Kidney capillary endothelial cell (primary cell): ENCODE measurements around the gene TCOF1.

ENCODE experiments used
- DNase-seq: peaks from one replicate; pipeline ENCODE4 v3.0.0-alpha.2; 2018; ENCODE audit warnings: low spot score

Gene TCOF1

DNA sequence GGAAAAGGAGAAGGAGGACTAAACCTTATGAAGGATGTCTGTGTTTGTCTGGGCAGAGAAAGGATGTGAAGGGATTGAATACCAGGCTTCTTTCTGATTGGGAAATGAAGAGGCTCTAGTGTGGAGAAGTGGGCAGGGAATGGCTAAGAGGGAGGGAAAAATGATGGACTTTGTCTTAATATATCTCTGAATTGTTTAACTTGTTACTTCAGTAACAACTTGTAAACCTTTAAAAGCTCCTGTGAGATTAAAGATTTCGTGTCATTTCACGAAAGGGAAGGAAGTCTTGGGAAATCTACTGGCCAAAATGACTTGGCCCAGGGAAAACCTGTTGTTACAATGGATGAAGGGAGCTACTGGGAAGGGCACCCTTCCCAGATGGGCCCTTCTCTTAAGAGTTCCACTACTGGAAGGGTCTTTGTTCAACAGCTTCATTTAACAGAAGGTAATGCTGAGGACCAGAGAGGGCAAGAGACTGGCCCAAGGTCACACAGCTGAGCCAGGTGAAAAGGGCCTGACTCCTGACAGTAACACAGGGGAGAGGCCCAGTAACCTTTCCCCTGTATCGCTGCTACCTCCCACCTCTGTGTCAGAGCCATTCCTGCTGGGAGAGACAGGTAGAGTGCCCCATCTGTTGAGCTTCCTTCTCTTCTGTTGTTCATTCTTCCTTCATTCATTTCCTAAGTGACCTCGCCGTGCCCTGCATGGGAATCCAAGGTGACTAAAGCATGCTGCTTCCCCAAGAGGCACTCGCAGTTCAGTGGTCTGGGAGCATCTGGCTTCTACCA, 5.1 kb upstream of the TCOF1 start:
- DNase-seq, result no peak

GRCh38 chr5:150353032-150353675, 4.3 kb upstream of the TCOF1 start:
- no peak for DNase-seq

DNA sequence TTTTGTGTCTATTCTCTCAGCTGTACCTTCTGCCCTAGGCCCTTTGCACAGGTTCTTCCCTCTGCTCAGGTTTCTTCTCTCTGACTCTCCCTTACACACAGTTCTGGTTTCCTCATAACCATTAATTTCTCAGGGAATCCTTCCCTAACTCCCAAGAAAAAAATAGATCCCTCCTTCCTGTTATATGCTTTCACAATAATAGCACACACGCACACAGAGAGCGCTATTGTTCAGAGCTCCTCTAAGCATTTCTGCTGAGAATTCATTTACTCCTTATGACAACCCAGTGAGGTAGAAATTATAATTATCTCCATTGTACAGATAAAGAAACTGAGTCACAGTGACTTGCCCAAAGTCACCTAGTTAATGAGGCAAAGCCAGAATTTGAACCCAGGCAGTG, 1.7 kb upstream of the TCOF1 start:
- DNase-seq, result no peak

- DNase-seq, result no peak
These were observed 762 bp upstream of the TCOF1 start for GRCh38 chr5:150356575-150357294.

GRCh38 chr5:150358261-150359095, 981 bp downstream of the TCOF1 start:
- DNase-seq, result no peak

GRCh38 chr5:150361301-150361700, 3.8 kb downstream of the TCOF1 start:
- DNase-seq, result no peak

DNA sequence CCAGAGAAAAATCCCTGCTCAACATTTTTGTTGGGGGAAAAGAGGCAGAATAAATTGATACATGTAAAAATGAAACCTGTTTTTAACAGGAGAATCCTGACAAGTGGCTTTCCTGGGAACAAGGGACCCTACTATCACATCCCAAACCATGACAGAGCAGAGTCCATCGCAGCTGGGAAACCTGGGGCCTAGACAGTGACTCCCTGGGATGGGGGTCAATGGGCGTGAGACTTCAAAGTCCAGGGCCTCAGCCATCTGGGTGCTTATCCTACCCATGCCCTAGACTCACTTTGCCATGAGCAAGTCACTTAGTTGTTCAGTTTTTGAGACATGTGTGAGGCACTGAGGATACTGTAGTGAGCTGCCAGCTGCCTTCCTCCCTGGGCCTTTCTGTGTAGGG, 5.7 kb downstream of the TCOF1 start:
- no peak for DNase-seq

DNA sequence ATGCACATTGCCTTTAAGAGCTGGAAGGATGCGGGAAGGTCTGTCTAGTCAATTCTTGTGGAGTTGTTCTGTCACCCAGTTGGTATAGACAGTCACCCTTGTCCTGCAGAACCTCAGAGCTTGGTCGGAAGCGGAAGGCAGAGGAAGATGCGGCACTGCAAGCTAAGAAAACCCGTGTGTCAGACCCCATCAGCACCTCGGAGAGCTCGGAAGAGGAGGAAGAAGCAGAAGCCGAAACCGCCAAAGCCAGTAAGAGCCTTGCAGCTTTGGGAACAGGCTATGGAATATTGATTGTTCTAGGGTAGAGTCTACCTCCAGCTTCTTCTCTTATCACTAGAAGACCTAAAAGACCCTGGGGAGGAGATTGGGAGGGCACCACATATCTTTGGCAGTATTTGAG, 6.5 kb downstream of the TCOF1 start:
- DNase-seq, result no peak

GRCh38 chr5:150368526-150368925, 11.0 kb downstream of the TCOF1 start:
- no peak for DNase-seq

DNA sequence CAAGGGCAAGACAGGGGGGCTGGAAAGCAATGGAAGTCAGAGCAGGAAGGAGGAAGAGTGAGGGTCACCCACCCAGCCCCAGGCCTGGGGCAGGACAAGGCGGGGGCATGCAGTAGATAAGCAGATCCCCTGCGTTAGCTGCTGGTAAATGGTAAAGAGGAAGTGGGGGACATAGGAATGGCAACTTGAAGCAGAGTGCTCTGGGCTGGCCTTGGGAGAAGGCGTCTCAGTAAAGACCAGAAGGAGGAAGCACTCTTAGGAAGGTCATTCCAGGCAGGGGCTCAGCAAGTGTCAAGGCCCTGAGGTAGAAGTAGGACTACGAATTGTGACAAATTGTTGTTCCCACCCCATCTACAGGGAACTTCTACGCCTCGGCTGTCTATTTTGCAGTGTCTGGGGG, 15.1 kb downstream of the TCOF1 start:
- DNase-seq, result no peak

- DNase-seq, result no peak
These were observed 17.2 kb downstream of the TCOF1 start for GRCh38 chr5:150374651-150375050.

DNA sequence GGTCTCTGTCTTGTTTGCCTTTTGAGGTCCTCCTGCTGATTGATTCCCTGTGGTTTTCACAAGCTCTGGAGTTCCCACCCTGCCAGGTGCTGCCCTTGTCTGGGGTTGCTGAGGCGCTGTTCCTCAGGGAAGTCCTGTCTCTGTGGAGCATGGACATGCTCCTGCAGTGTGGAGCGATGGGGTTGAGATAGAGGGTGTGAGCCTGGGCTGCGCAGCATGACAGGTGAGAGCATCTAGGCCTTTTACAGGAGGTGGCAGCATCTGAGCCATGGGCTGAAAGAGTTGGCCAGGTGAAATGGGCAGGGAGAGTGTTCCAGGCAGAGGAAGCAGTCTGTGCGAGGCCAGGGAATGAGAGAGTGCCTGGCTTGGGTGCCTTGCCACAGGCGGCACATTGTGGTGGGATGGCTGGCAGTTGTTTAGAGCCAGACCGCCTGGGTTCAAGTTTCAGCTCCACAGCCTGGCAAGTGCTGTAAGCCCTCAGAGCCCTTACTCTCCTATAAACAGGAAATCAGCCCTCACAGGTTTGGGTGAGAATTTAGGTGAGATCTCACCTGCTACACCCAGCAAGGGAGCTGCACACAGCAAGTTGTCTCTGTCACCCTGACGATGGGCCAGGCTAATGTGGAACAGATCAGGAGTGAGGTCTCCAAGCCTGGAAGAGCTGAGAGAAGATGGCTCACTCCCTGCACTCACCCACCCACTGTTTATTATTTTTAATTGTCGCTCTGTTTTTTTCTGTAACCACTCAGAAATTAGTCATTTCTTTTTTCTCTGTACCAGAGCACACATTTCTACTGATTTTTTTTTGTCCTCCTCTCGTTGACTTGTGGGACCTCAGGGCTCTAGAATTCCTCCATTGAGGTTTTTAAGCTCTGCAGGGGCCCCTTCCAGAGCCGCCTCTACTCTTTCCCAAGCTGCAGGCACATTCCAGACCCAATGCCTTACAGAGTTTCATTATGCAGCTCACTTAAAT, 19.6 kb downstream of the TCOF1 start:
- DNase-seq, result no peak

DNA sequence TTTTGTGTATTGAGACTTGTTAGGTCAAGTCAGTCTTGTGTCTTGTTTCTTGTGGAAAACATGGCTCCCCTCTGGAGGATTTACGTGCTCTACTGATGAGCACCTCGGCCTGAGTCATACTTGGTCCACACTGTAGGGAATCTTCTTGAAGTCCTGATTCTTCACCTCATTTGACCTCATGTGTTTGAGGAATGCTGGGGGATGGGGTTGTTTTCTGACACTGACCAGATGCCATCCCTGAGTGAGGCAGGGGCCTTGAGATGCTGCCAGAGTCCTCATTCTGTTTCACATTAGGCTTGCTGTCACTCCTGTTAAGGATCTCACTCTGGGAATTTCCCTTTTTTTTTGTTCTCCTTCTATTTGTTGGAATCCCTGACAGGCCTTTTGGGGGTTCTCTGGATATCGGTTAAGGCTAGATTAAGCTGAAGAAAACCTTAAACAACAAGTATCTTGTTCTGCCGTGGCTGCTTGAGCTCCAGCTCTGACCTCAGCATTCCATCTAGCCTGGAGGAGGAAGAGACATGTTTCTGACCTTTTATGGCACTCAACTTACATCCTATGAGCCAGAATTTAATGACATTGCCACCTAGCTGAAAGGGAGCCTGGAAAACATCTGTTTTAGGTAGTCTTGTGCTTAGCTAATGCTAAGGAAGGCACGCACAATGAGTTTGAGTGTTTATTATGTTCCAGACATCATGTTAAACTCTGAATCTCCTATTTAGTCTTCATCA, 20.6 kb downstream of the TCOF1 start:
- no peak for DNase-seq

- no peak for DNase-seq
These were observed 27.2 kb downstream of the TCOF1 start for GRCh38 chr5:150384701-150385100.

DNA sequence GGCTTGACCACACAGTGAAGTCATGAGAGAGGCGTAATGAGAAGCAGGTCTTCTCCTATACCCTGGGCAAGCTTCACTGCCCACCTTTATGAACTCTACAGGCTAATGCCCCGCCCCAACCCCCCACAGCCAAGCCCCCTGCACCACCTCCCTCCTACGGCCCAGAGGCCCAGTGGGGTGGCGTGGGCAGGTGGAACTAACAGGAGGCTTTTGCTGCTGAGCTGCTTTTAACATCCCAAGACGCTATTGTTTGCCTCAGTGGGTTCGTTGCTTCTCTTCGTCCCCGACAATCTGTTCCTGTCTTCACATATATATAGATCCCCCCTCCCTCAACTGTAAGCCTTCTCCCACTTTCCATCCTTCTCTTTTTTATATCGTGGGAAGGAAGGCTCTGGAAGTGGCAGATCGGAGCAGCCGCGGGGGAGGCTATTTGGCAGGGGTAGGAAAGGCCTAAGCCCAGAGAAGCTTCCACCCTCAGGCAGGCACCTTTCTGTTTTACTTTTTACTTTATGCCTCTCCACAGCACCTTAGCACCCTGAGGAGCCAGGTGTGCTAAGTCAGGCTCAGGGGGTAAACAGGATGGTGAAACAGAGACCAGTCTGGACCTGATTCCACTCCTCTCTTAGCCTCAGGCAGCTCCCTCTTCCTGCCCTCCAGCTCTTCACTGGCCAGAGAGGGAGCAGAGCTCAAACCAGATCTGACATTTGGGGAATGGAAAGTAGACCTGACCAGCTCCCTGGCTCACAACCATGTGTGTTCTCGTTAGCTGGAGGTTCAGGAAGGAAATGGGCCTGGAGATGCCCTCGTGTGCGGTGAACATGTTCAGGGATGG, 28.7 kb downstream of the TCOF1 start:
- no peak for DNase-seq

- DNase-seq, result no peak
These were observed 32.2 kb downstream of the TCOF1 start for GRCh38 chr5:150389531-150390266.

DNA sequence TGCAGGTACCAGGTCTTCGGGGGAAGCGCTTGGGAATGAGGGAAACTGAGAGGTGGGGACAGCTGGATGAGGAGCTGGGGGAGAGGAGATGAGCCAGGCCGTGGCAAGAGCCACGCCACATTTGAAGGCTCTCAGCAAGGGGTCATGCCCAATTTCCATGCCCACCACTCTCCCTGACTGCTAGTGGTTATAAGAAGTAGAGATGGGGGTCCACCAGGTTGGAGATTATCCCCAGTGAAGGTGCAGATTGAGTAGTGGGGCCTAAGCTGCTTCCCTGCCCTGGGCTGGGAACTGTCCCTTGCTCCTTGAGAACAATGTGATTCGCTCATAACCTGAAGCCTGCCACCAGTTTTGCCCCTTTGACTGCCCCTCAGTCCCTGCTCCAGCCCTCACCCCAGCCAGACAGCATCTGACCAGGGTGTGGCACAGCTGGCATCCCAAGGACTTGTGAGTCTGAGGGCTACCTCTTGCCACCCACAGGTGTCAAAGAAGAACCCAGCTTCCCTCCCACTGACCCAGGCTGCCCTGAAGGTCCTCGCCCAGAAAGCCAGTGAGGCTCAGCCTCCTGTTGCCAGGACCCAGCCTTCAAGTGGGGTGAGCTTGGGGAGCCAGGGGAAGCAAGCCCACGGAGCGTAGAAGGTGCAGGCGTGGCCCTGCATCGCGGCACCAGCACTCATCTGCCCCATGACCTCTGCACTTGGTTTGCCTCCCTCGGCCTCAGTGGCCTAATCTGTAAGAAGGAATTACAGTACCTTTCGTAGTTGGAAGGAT, 33.8 kb downstream of the TCOF1 start:
- DNase-seq, result no peak

DNA sequence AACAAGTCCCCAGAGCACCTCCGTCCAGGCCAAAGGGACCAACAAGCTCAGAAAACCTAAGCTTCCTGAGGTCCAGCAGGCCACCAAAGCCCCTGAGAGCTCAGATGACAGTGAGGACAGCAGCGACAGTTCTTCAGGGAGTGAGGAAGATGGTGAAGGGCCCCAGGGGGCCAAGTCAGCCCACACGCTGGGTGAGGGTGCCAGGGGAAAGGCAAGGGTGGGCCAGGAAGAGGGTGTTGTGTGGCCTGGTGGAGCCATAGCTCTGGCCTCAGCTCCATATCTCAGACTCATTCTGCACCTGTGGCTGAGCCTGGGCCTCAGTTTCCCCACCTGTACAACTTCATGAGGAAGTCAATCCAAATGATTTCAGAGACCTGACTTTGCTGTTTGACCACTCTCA, 34.5 kb downstream of the TCOF1 start:
- DNase-seq, result no peak
